Mucosa of gallbladder (tissue), 1 donor: ENCODE results near the gene PTGR1. TPM values are rescaled to one million over a fixed set of nuclear protein-coding genes. Genes with fewer than 3 reads are reported as not detected.
"Not testable (repeated sequence)": the region's sequence is repeated elsewhere in the genome, so short reads cannot be mapped to it uniquely, and the experiment has no call there.

ENCODE experiments used
- DNase-seq: peaks from one replicate; pipeline ENCODE4 v3.0.0-alpha.2; 2020; ENCODE audit warnings: low spot score
- total RNA-seq: library from RNA; stranded (reverse); gene quantifications from one replicate; pipeline ENCODE4 v1.2.1, GENCODE V29; 2021
- donor health status: DM: no; HTN: no; CAD: no.

PTGR1 gene
- total RNA-seq, result 276 TPM

GRCh38 chr9:111599092-111599954 is at the start of gene PTGR1:
PTGR1 (minus strand) TSS chr9:111599647; CDS start chr9:111597422, 2,225 bp downstream.
- DNase-seq, result peak; percentile 79

DNA sequence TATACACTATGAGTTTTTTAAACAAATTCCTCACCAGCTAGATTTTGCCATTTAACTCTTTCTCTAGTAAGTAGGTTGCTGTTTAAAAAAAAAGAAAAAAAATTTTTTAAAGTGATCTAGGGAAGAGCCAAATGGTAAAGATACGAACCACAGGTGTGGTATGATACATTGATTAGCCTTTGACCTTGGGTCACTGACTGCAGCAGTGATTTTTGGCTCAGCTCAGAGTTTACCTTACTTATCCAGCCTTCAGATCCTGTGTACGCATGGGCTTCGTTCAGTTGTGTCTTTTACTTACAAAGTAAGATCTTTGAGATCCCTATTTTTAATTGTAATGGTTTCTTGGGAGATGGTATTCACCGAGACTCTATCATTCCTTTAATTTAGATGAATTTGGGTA is 49.6 kb upstream of the PTGR1 start:
- DNase-seq, result no peak

DNA sequence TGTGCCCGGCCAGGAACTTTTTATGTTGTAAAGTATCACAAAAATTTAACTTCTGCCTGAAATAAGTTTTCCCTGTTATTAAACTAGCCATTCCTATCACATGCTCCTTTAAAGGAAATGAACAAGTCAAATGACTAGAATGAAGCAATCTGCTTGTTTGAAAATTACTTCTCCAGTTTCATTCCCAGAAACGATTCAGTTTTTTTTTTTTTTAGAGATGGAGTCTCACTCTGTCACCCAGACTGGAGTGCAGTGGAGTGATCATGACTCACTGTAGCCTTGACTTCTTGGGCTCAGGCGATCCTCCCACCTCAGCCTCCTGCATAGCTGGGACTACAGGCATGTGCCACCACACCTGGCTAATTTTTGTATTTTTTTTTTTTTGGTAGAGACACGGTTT is 48.6 kb upstream of the PTGR1 start:
- no peak for DNase-seq

- DNase-seq, result no peak
Observed at GRCh38 chr9:111646417-111646816, 47.0 kb upstream of the PTGR1 start.

GRCh38 chr9:111645806-111646205 is 46.4 kb upstream of the PTGR1 start:
- DNase-seq, result no peak

DNA sequence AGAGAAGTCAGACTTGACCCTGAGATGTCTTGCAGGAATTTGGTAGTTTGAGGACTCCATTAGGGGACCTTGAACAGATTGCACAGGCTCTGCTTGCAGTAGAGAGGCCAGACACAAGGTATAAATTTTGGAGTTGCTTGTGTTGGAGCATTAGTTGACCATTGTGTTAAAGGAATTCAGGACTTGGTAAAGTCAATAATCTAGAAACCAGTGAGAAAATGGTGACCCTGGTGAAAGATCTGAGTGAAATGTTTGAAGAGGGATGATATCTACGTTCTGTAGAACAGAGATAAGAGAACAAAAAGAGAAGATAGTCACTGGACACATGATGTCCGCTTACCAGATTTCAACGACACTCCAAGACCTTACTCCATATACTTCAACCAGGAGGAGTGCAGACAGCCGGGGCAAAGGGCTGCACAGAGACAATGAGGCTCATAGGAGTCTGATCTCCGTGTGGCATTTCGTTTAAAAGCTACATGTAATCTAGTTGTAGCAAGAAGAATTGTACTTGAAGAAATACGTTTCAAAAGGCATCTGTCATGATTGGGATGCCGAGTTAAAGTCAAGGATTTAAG is 44.8 kb upstream of the PTGR1 start:
- DNase-seq, result no peak

DNA sequence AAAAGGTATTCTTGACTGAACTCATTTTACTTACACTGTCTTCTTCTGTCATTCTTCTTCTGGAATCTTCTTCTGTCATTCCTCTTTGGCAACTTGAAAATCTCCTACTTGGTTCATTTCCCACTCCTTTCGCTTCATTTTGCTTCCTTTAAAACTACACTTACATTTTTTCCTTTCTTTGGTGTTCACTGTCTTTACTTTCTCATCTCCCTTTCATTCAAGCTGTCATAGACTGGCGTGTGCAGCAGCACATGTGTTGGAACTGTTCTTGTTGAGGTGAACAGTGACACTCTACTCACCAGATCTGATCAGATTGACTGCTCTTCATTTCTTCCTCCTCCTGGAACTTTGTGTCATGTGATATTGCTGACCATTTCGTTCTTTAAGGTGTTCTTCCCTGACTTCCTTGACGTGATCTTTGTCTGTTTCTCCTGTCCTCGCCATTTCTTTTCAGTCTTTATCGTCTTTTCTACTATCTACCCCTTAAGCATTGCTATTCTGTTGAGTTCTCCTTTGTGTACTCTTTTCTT is 38.0 kb upstream of the PTGR1 start:
- no peak for DNase-seq

GRCh38 chr9:111634860-111635259 is 35.4 kb upstream of the PTGR1 start:
- DNase-seq, result no peak

- no peak for DNase-seq
Observed at GRCh38 chr9:111633389-111633736, 33.9 kb upstream of the PTGR1 start.

DNA sequence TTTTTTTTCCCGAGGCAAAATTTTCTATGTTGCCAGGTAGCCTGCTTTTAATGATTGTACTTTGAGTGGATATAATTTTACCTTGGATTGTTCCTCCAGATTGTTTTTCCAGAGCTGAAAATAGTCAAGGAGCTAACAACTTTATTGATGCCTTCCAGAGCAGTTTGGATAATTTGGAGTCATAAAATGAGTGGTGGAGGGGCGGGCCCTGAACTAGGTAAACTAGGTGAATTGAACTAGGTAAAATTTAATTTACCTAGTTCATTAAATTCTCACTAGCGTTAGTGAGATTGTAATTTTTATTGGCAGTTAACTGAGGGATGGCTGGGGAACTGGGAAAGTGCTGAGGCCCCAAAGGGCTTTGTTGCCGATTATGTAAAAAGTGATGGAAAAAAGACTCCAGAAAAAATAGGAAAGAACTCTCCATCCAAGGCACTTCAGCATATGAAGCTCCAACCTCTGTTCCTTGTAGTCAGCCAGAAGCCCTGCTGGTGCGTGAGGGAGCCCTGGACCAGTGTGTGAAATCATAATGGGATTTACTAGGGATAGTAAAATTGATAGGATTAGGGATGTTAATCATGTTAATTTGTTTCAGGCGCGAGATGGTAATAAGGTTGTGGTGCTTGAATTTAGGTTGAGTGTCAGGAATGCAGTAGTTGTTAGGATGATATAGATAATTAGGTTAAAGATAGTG is 33.4 kb upstream of the PTGR1 start:
- DNase-seq, result no peak

GRCh38 chr9:111632060-111632459 is 32.6 kb upstream of the PTGR1 start:
- no peak for DNase-seq

- DNase-seq, result peak; percentile 97
Observed at GRCh38 chr9:111631214-111631971, 31.9 kb upstream of the PTGR1 start, which contains the start of gene DNAJC25. DNAJC25 (plus strand) TSS chr9:111631334; CDS start chr9:111631408, 74 bp downstream.

- DNase-seq, result no peak
Observed at GRCh38 chr9:111630964-111631213, 31.4 kb upstream of the PTGR1 start.

- no peak for DNase-seq
Observed at GRCh38 chr9:111630182-111630963, 30.9 kb upstream of the PTGR1 start.

DNA sequence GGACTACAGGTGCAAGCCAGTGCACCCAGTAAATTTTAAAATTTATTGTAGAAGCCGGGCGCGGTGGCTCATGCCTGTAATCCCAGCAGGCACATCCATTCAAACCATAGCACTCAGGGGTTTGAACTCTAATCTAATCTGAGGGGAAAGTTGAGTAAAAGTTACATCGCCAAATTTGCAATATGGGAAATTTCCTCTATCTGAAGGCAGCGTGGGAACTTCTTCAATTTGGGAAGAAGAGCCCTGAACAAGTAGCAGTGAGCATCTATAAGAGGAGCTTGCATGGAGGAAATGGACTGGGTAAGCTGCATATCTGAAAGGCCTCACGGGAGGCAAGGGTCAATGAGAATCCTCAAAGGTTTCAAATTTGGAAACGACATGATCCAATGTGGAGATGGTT is 29.0 kb upstream of the PTGR1 start:
- no peak for DNase-seq

DNA sequence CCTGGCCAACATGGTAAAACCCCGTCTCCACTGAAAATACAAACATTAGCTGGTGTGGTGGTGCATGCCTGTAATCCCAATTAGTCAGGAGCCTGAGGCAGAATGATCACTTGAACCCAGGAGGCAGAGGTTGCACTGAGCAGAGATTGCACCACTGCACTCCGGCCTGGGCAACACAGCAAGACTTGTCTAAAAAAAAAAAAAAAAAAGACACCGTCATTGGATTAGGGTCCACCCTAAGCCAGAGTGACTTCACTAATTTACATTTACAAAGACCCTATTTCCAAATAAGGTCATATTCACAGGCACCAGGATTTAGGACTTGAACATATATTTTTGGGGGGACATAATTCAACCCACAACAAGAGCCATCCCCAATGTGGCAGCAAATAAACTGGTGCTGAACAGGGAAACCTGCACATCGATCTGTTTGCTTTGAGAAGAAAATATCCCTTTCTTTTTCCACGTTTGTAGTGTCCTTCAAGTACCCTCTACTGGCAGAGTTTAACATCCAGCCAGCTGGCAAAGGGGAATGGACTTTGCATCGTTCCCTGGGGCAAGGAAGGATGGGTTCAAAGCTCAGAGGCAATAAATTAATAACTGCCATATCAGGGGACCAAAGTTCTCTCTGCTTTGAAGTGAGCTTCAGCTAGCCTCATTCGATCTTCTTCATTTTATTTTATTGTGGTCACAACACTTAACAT is 28.0 kb upstream of the PTGR1 start:
- peak; percentile 78 for DNase-seq

GRCh38 chr9:111622626-111623025 is 23.2 kb upstream of the PTGR1 start:
- peak; percentile 80 for DNase-seq

GRCh38 chr9:111621895-111622480 is 22.5 kb upstream of the PTGR1 start:
- DNase-seq, result peak; percentile 53

DNA sequence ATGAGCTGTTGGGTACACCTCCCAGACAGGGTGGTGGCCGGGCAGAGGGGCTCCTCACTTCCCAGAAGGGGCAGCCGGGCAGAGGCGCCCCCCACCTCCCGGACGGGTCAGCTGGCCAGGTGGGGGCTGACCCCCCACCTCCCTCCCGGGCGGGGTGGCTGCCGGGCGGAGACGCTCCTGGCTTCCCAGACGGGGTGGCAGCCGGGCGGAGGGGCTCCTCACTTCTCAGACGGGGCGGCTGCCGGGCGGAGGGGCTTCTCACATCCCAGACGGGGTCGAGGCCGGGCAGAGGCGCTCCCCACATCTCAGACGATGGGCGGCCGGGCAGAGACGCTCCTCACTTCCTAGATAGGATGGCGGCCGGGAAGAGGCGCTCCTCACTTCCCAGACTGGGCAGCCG is 17.9 kb upstream of the PTGR1 start:
- not testable (repeated sequence) for DNase-seq

- DNase-seq, result no peak
Observed at GRCh38 chr9:111615928-111616327, 16.5 kb upstream of the PTGR1 start.
